Measurements from ENCODE around the gene ZBTB18. TPM values are rescaled to one million over a fixed set of nuclear protein-coding genes. Genes with fewer than 3 reads are reported as not detected.

Gene ZBTB18
- polyA plus RNA-seq, 3 donors = 3.0 to 45.5 (median 3.6) TPM

- H3K4me1 ChIP-seq (ENCODE audit: control insufficient read depth in 1 of 2, insufficient read depth in 2 of 2, low read length in 2 of 2) = peaks cover 3 to 5% of the 10 kb centered on the region in 2 donors
- H3K27me3 ChIP-seq (ENCODE audit: control insufficient read depth in 2 of 2, insufficient read depth in 2 of 2, low read length in 2 of 2) = no peaks in the 10 kb centered on the region
- H3K9me3 ChIP-seq (replicated peaks in 1 of 2; ENCODE audit: control insufficient read depth in 1 of 2, insufficient read depth in 1 of 2, low read length in 2 of 2) = no peaks in the 10 kb centered on the region
- Mint-ChIP-seq H3K4me3 (no peak overlapping the region), H3K27ac (no peak overlapping the region), H3K4me1 (peaks cover 5% of the 10 kb centered on the region), H3K9me3 (peaks cover 0 to 2% (median 0%) of the 10 kb centered on the region in 7 donors), H3K27me3 (ENCODE audit: low read depth in 3 of 3) (peaks cover 2% of the 10 kb centered on the region in 3 donors), H3K36me3 (no peaks in the 10 kb centered on the region)
- no peak overlapping the region for H3K27ac ChIP-seq (ENCODE audit: low read depth in 1 of 2, low read length in 2 of 2)
- no peak overlapping the region for H3K9ac ChIP-seq (ENCODE audit: insufficient read depth, low read length, poor library complexity, severe bottlenecking)
- no peak overlapping the region for H2AFZ ChIP-seq (ENCODE audit: insufficient read depth, low read depth, low read length, poor library complexity, severe bottlenecking)
- 96% methylated on average over 11 of the region's 26 CpGs for WGBS (ENCODE audit: insufficient coverage)
- intact Hi-C loops (cut with micrococcal nuclease) = no loop called here
- DNase-seq = no peak
- H4K20me1 ChIP-seq (ENCODE audit: insufficient read depth, low read length) = no peaks in the 10 kb centered on the region
- no peaks in the 10 kb centered on the region for H3K79me2 ChIP-seq (ENCODE audit: insufficient read depth, low read length)
- no peaks in the 10 kb centered on the region for H3K36me3 ChIP-seq (replicated peaks in 1 of 2; ENCODE audit: control insufficient read depth in 1 of 2, insufficient read depth in 2 of 2, low read length in 2 of 2)
- no peak overlapping the region for H3K4me3 ChIP-seq (replicated peaks in 1 of 3; ENCODE audit: low read depth in 2 of 3, low read length in 3 of 3)
- no peak overlapping the region for H3K4me2 ChIP-seq (replicated peaks; ENCODE audit: extremely low read depth, low read length, poor library complexity, severe bottlenecking)
- TF ChIP-seq, protein P1, sequence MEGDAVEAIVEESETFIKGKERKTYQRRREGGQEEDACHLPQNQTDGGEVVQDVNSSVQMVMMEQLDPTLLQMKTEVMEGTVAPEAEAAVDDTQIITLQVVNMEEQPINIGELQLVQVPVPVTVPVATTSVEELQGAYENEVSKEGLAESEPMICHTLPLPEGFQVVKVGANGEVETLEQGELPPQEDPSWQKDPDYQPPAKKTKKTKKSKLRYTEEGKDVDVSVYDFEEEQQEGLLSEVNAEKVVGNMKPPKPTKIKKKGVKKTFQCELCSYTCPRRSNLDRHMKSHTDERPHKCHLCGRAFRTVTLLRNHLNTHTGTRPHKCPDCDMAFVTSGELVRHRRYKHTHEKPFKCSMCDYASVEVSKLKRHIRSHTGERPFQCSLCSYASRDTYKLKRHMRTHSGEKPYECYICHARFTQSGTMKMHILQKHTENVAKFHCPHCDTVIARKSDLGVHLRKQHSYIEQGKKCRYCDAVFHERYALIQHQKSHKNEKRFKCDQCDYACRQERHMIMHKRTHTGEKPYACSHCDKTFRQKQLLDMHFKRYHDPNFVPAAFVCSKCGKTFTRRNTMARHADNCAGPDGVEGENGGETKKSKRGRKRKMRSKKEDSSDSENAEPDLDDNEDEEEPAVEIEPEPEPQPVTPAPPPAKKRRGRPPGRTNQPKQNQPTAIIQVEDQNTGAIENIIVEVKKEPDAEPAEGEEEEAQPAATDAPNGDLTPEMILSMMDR (IDR thresholded peaks at IDR 0.05) = no peak
Observed at GRCh38 chr1:244066954-244067716, 16.1 kb downstream of the ZBTB18 start.

DNA sequence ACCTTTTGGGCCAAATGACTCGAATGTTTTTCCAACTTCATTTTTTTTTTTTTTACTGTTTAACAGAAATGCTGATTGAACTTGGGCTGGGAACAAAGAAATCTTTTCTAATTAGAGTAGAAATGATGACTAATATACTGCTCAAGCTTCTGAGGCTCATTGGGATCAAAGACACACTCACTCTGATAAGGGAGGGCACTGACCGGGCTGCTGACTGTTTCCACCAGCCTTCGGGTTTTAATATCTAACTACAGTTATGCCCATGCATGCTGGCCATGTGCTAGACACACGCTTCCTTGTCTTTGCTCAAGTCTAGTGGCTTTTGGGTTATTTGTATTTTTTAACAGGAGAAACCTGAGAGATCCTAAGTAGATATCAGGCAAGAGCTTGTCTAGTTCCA is 16.8 kb downstream of the ZBTB18 start:
- H4K20me1 ChIP-seq (ENCODE audit: insufficient read depth, low read length) = no peaks in the 10 kb centered on the region
- H3K27ac ChIP-seq (ENCODE audit: low read depth in 1 of 2, low read length in 2 of 2) = no peak overlapping the region
- Mint-ChIP-seq H3K36me3 (no peaks in the 10 kb centered on the region), H3K27me3 (ENCODE audit: low read depth in 3 of 3) (peaks cover 2% of the 10 kb centered on the region in 3 donors), H3K9me3 (peaks cover 0 to 2% (median 0%) of the 10 kb centered on the region in 7 donors), H3K4me1 (peaks cover 5% of the 10 kb centered on the region), H3K4me3 (no peak overlapping the region), H3K27ac (no peak overlapping the region)
- H3K36me3 ChIP-seq (replicated peaks in 1 of 2; ENCODE audit: control insufficient read depth in 1 of 2, insufficient read depth in 2 of 2, low read length in 2 of 2) = no peaks in the 10 kb centered on the region
- intact Hi-C loops (cut with micrococcal nuclease) = no loop called here
- peaks cover 3 to 5% of the 10 kb centered on the region in 2 donors for H3K4me1 ChIP-seq (ENCODE audit: control insufficient read depth in 1 of 2, insufficient read depth in 2 of 2, low read length in 2 of 2)
- no peak overlapping the region for H3K4me3 ChIP-seq (replicated peaks in 1 of 3; ENCODE audit: low read depth in 2 of 3, low read length in 3 of 3)
- H2AFZ ChIP-seq (ENCODE audit: insufficient read depth, low read depth, low read length, poor library complexity, severe bottlenecking) = no peak overlapping the region
- no peak for DNase-seq
- no peaks in the 10 kb centered on the region for H3K27me3 ChIP-seq (ENCODE audit: control insufficient read depth in 2 of 2, insufficient read depth in 2 of 2, low read length in 2 of 2)
- H3K79me2 ChIP-seq (ENCODE audit: insufficient read depth, low read length) = no peaks in the 10 kb centered on the region
- H3K9ac ChIP-seq (ENCODE audit: insufficient read depth, low read length, poor library complexity, severe bottlenecking) = no peak overlapping the region
- no peaks in the 10 kb centered on the region for H3K9me3 ChIP-seq (replicated peaks in 1 of 2; ENCODE audit: control insufficient read depth in 1 of 2, insufficient read depth in 1 of 2, low read length in 2 of 2)
- WGBS (ENCODE audit: insufficient coverage) = 100% methylated on average over 1 of the region's 4 CpGs
- H3K4me2 ChIP-seq (replicated peaks; ENCODE audit: extremely low read depth, low read length, poor library complexity, severe bottlenecking) = no peak overlapping the region
- TF ChIP-seq, protein P1 (IDR thresholded peaks at IDR 0.05) = no peak

Measured in CD14-positive monocyte (primary cell).